Gastrocnemius medialis (tissue), 4 donors: ENCODE results near the gene H3-3A.

Experiments
- POLR2A ChIP-seq, 2 donors: fragments of 450-650 bp; IDR thresholded peaks; one replicate each; pipeline ENCODE4 v1.6.1; 2017; ENCODE audit warnings: antibody characterized with exemption in 2 of 2, mild to moderate bottlenecking in 2 of 2, moderate library complexity in 2 of 2
- TF ChIP-seq, protein P1 (sequence below), 5 experiments: fragments of 450-650 bp in 3 of 5; fragments of 200-600 bp in 2 of 5; sonication (generic) in 2 of 5; IDR thresholded peaks in 4 of 5; conservative IDR thresholded peaks in 1 of 5; 1 replicate in 4 of 5; 2 replicates in 1 of 5; pipeline ENCODE4 v1.5.1; 2016 to 2019; ENCODE audit warnings: antibody characterized with exemption in 5 of 5, mild to moderate bottlenecking in 3 of 5, moderate library complexity in 3 of 5

DNA sequence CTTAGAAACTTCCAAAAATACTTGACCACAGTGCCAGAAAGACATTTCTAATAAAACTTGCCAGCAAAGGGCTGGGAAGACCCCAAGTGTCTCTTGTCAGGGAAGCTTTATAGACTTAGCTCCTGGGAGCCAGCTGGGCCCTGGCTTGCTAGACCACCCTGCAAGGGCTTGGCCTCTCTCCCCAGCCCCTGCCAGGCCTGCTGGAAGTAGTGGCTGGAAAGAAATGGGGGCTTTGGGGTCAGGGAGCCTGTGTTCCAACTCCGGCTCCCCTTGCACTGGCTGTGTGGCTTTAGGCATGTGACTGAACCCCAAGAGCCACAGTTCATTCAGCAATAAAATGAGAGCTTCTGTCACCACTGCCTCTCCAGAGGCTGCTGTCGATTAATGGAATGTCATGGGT, 31.1 kb downstream of the H3-3A start:
- TF ChIP-seq, protein P1, sequence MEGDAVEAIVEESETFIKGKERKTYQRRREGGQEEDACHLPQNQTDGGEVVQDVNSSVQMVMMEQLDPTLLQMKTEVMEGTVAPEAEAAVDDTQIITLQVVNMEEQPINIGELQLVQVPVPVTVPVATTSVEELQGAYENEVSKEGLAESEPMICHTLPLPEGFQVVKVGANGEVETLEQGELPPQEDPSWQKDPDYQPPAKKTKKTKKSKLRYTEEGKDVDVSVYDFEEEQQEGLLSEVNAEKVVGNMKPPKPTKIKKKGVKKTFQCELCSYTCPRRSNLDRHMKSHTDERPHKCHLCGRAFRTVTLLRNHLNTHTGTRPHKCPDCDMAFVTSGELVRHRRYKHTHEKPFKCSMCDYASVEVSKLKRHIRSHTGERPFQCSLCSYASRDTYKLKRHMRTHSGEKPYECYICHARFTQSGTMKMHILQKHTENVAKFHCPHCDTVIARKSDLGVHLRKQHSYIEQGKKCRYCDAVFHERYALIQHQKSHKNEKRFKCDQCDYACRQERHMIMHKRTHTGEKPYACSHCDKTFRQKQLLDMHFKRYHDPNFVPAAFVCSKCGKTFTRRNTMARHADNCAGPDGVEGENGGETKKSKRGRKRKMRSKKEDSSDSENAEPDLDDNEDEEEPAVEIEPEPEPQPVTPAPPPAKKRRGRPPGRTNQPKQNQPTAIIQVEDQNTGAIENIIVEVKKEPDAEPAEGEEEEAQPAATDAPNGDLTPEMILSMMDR (IDR thresholded peaks at IDR 0.05 in 4 of 5, conservative IDR thresholded peaks at IDR 0.05 in 1 of 5): no peak
- no peak for TF ChIP-seq POLR2A (IDR thresholded peaks at IDR 0.05)
